Activated CD8-positive, alpha-beta memory T cell treated with anti-CD3 and anti-CD28 coated beads, Interleukin-2, amount 50 U/mL, for 48 hours (primary cell): ENCODE results near the gene BMP7.

ENCODE experiments used
- DNase-seq: peaks from one replicate; pipeline ENCODE4 v3.0.0-alpha.2; 2020

BMP7 gene

DNA sequence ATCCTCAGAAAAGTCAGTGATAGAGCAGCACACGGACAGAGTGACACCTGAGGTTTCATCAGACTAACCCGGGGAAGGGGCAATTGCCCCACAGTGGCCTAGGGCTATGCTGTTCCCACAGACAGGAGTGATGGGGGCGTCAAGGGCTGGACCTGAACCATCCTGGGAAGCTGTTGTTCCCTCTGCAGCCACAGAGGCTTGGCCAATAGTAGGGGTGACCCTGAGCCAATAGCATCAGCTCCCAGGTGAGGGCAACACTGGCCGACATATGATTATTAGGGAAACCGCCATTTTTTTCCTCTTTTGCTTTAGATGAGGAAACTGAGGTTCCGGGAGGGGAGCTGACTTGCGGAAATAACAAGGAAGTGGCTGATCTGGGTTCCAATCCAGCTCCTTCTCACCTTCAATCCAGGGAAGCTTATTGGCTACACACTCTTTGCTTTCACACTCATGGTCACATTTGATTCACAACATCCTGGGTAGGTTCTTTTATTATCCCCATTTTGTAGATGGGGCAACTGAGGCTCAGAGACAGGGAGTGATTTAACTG, 126.0 kb downstream of the BMP7 start:
- no peak for DNase-seq

DNA sequence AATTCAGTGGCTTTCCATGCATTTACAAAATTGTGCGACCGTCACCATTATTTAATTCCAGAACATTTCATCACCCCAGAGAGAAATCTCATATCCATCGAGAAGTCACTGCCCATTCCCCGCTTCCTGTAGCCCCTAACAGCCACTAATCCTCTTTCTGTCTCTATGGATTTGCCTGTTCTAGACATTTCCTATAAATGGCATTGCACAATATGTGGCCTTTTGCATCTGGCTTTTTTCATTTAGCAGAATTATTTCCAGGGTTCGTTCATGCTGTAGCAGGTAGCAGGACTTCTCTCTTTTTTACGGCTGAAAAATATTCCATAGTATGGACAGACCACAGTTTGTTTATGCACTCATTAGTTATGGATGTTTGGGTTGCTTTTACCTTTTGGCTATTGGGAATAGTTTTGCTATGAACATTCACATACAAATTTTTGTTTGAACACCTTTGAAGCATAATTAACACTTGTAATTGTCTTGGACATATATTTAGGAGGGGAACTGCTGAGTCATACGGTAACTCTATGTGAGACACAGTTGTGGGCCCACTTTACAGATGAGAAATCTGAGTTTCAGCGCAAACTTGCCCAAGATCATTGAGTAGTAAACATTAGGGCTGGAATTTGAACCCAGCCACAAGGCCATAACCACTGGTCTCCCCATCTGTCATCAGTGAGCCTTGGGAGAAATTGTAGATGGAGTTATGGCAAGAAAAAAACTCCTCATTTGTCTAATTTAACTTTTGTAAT, 126.9 kb downstream of the BMP7 start:
- no peak for DNase-seq

DNA sequence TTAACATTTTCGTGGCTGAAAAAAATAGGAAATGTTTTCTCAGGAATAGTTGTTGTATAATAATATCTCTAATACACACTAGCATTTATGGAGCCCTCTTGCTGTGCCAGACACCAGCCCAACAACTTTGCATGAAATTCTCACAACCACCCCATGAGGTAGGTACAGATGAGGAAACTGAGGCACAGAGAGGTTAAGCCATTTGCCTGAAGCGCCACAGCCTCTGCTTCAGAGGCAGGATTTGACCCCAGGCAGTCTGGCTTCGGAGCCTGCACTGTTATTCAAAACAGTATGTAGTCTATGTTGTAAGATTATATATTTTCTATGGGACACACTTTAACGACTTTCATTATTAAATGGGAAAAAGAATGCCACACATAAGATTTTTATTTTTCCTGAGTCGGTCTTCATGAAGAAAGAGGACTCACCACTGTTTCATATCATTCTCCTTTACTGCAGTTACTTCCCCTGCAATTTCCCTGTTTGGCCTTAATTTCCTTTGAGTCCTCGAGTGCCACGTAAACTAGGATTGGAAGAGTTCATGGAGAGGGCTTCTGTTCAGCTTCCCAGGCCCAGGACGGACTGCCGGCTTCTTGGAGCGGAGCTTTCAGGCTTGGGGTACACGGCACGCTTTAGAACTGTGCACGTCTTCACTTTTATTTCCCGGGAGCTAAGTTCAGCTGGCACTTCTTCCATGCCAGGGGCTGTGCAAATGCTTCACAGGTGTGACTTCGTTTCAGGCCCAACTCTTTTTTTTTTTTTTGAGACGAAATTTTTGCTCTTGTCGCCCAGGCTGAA, 128.0 kb downstream of the BMP7 start:
- no peak for DNase-seq

DNA sequence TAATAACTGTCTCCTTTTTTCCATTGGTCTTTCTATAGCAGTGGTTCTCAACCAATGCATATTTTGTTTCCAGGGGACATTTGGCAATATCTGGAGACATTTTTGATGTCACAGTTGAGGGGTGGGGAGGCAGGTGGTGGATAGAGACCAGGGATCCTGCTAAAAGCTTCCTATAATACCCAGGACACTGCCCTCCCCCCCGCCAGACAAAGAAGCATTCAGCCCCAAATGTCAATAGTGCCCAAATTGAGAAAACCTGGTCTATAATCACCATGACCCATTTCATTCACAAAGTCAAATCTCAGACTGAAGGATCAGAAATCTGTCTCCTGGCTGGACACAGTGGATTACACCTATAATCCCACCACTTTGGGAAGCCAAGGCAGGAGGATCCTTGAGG, 128.8 kb downstream of the BMP7 start:
- no peak for DNase-seq

DNA sequence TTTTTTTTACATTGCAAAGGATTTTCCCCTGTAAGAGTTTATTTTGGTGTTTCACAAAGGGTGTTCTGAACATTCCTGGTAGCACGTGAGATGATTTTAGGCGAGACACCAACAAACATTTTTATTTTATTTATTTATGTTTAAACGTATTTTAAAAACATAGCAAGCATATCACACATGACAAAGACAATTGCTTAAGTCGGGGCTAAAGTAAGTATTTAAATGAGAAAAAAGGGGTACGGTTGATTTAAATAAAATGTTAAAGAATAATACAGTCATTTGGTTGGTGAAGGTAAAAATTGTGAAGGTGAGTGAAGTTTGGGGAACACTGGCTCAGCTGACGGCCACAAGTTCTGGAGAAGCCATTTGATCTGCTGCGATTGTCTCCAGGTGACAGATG, 129.7 kb downstream of the BMP7 start:
- DNase-seq: no peak

DNA sequence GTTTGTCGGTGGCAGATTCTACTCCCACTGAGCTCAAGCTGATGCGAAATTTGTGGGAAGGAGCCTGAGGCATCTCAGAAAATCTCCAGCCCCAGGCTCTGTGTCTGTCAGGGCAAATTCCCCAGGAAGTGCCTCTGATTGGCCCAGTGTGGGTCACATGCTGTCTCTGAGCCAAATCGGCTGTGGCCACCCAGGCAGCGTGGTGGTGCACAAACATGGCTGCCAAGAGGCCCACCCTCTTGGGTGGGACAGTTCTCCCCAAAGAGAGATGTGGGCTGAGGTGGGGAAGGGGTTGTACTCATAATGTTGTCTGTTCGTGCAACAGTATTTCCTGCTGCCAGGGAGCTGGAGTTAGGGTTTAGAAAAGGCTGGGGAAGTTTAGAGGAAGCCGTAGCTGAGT, 130.6 kb downstream of the BMP7 start:
- no peak for DNase-seq

DNA sequence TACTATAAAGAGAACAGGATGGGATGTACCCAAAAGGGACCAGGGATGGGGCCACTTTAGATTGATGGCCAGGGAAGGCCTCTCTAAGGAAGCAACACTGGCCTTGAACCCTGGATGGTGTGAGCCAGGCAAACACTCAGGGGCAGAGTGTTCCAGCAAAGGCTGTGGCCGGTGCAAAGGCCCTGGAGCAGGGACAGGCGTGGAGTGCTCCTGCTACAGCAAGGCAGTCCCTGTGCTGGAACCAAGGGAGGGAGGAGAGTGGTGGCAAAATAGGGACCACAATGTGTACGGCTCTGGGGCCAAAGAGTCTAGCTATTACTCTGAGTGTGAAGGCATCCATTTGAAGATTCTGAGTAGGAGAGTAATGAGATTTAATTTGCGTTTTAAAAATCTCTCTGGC, 131.6 kb downstream of the BMP7 start:
- DNase-seq: no peak

DNA sequence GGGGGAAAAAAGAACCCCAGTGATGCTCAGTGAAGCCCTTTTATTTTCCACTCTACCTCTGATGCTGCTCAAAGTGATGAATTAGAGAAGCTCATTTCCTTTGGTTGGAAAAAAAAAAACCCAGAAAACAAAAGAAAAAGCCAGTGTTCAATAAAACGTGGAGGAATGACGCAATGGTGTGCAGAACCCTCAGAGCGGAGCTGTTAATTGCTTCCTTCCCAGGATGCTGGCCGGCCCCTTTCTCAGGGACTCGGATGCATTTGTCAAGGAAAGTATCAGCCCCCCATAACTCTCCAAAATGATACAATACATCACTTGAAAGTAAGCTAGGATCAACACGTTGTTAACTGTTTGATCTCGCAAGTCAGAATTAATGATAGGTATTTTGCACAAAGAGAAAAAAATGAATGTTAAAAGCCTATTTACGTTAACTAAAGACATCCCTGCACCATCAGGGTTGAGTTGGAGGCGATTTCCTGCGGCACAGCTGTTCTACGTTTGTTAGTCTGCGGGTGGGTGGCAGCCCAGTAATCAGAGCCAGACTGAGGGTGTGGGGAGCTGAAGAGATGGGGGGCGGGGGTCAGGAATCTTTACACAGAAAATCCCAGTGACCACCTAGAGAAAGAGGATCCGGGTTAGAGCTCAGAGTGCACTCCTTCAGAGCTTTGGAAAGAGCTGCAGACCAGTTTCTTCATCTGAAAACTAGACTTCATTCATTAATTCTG, 132.4 kb downstream of the BMP7 start:
- no peak for DNase-seq

DNA sequence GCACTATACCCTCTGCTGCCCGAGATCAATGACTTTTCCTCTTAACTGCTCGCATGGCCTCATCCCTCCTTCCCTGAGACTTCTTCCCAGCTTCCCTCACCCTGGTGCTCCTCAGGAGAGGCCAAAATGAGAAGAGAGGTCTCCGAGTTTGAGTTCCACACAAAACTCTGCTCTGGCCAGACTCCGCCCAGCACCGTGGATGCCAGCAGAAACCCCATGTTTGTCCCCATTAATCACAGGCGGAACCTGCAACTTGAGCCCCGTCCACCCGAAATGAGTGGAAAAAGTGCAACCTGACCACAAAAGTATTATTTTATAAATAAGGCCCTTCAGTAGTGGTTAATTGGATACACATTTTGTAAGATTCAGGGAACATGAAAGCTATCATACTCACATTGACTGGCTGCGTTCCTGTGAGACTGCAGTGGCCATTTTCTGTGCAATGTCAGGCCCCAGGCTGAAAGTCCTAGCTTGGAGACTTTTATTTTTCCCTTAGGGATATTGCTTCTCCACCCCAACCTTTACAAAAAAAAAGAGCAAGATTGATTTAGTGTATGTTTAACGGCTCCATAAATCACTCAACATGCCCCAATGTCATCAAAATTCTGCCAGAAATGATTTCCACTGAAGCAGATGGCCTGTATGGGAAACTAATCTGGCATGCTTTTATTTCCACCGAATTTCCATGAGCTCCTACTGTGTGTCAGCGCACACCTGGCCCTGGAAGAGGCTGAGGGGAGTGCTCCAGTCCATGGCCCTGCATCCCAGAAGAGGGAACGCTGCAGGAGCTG, 134.6 kb downstream of the BMP7 start:
- DNase-seq: no peak

DNA sequence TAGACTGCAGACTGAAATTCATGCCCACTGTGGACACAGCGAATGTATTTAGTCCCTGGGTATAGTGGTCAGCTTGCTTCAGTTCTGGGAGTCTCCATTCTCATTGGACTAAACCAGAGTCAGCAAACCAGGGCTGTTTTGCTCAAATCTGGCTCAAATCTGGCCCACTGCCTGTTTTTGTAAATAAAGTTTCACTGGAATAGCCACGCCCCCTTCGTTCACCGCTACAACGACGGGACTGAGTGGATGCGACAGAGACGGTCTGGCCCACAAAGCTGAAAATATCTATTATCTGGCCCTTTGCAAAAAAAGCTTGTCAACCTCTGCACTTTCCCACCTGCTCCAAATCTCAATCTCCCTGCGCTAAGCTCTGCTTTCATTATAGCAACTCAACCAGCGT, 135.4 kb downstream of the BMP7 start:
- DNase-seq: no peak

DNA sequence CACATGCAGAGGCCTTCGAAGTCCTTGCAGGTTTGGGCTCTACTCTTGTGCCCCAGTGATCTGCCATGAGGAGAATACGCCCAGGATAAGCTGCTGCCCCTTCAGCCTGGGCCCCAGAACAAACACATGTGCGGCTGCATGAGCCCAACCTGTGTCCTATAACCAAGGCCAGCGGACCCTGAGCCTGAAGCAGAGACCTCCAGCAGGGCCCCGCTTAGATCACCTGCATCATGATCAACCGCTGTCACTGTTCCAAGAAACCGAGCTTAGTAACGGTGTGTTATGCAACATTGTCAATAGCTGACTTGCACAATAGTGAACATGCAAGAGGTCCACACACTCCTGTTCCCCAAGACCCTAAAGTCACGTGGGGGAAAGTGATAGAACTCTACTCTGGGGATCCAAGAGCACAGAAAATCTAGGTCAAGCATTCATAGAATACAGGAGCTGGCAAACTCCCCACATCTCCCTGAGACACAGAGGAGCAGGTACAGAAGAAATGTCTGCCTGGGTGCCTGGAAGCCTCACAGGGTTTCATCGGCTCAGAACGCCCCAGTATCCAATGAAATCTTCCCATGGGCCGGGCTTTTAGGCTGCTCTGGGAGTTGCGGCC, 136.2 kb downstream of the BMP7 start:
- no peak for DNase-seq

DNA sequence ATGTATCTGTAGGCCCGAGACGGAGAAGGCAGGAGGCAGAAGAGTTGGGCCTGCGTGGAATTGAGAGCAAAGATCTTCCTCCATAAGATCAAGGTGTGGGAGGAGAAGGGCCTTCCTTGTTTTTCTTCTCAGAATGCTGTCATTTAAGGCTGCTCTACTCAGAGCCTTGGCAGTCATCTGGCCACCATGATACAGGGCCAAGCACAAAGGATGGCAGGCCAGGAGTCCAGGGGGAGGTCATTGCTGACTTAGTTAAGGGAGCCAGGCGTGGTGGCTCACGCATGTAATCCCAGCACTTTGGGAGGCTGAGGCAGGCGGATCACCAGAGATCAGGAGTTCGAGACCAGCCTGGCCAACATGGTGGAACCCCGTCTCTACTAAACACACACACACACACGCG, 137.1 kb downstream of the BMP7 start:
- DNase-seq: no peak

DNA sequence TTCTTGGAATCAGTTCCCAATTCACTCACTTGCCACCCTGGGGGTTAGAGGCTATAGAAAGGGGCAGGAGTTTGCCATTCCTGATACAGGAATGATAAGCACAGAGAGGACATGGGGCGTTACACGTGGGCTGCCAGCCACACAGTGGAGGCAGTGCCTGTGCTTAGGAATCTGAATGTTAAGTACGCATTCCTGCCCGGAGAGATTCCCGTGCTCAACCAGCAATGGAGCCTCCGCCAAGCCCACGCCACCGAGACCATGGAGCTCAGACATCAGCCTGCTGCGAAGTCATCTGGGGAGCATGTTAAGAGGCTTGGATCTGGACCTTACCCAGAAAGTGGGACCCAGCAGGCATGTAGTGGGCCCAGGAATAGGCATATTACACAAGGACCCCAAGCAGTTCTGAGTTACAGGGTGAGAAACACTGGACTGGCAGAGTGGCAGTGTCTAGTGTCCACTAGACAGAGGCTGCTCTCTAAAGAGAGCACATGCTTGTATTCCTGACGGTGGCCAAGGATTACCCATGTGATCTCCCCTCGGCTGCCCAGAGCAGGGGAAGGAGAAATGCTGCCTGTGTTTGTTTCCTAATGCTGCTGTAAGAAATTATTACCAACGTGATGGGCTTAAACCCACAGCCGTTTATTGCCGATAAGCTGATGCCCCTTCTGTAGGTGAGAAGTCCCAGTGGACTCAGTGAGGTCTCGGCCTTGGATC, 138.2 kb downstream of the BMP7 start:
- no peak for DNase-seq

DNA sequence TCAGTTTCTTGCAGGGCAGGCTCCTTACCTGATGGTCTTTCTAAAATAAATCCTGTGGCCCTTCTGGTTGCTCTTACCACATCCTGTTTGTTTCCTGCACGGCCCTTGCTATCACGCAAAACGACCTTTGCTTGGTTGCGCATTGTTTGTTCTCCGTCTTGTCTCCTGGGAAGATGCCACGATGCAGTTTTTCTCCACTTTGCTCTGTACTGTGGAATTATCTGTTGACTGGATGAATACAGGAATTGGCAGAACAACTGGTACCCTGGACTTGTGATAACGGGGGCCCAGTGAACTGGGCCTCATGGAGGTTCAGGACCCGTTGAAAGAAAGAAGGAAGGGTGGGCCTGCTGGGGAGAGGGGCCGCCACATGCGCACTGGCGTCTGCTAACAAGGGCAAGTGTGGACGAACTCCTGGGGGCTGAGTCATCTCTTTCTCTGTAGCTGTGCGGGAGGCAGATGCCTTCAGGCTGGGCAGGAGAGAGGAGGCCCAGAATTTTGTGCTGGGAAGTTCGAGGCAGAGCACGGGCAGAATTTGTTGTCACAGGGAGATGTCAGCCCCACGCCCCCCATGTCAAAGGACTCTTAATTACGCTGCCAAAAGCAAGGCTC, 139.9 kb downstream of the BMP7 start:
- no peak for DNase-seq

DNA sequence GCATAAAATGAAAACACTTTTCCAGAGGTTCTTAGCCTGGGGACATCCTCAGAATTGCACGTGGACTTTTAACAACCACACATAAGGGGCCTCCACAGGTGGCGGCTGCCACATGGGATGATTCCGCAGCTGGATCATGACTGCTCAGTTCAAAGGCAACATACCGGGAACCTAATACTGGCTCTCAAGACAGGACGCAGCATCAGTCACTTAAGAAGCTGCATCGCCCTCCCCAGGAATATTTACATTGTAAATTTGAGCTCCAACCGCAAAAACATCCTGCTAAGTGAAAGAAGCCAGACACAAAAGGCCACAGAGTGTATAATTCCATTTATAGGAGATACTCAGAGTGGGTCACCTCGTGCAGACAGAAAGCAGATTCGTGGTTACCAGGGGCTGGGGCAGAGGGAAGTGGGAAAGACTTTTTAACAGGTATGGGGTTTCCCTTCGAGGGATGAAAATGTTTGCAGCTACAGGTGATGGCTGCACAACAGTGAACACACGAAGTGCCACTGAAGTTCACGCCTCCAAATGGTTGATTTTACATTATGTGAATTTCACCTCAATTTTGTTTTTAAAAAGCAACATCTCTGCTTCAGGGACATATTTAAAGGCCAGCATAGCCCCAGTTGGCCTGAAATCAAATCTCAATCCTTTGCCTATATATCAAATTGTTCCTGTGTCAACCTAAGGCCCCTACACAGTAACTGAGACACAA, 141.5 kb downstream of the BMP7 start:
- DNase-seq: no peak

DNA sequence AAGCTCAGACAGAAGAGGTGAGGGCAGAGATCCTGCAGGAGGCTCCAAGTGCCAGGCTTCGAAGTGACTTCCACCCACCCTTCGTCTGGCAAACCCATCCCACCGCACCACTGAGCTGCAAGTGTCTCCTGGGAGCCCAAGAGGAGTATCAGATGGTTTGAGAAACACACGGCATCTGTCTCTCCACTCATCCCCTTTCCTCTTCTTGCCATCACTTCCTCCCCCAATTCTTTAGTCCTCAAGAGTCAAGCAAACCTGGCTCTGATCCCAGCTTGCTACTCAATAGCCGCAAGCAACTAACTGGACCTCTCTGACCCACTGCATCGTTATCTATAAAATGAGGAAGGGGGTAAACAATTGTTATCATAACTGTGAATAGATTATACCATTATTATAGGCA, 142.1 kb downstream of the BMP7 start:
- no peak for DNase-seq

DNA sequence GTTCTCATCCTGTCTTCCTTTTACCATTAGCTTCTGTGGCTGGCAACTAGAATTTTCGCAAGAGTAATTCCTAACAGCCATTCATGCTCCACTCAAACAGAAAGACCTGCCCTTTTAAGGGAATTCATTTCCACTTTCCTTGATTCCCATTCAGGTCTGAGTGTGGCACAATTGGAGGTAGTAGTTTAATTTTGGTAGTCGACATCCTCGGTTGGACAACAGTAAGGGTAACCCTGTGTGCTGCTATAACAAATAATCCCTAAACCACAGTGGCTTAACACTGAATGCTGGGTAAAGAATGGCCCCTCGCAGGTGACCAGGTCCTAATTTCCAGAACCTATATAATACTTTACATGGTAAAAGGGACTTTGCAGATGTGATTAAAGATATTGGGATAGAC, 142.9 kb downstream of the BMP7 start:
- DNase-seq: no peak

DNA sequence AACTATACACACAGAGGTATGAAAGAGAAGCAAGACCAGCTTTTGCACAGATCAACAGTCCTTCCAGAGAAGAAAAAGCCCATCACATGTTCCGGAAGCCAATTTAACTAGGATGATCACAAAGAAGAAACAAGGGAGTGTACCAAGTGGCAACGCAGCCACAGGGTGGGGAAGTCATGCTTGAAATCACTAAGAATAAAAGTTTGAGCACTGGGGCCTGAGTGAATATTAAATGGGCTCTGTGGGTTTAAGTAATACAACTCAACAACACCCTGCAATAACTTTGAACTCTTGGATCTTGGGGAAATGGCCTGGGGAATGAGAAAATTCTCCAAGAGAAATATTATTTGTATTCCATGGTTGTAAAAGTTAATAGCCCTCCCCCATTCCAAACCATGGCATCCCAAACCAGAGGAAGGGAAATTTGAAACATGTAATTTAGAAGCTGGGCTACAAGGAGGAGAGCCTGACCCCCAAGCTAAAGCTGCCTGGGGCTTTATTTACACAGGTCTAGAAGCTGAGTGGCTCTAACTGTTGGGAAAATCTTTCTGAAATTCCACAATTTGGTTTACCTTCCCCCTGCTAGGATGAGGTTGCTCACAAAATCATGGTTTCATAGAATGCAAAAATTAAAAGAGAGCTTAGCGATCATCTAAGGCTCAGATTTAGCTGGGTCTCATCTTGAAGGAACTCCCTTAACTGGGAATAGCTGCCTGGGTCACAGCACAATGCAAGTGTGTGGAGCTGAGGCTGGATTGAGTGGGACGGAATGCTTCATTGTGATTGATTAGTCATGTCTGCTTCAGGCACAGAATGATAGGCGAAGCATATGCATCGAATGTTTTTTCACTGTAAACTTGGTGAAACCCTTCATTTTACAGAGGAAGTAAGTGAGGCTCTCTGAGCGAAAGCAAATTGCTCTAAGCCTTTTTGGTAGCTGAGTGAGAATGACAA, 143.6 kb downstream of the BMP7 start:
- no peak for DNase-seq

DNA sequence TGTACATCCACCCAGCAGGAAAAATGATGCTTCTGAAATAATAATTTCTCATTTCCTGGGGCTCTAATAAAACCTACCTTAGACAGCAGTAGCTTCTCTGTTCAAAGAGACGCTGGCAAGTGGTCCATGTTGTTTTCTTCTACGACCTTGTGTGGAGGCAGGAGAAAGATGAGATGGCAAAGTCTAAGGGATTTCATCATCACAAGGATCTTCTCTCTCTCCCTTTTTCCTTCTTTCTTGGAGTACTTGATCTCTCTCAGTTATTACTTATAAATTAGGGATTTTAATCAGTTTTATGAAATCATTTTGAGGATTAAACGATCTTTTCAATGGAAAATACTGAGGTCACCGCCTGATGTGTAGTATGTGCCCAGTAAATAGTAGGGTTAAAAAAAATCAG, 147.5 kb downstream of the BMP7 start:
- no peak for DNase-seq
